Mesodermal cell (in vitro differentiated cells): ENCODE data around the gene CD300LG.

Experiments
- H3K27ac ChIP-seq: 2 replicates; pipeline ENCODE4 v1.7.0; 2013; ENCODE audit warnings: mild to moderate bottlenecking, low read depth, low read length, moderate library complexity; ENCODE audit not compliant: severe bottlenecking
- H3K36me3 ChIP-seq: 2 replicates; pipeline ENCODE4 v1.7.1; 2013; ENCODE audit warnings: mild to moderate bottlenecking, low read length, moderate library complexity; ENCODE audit not compliant: control insufficient read depth, insufficient read depth
- H3K4me1 ChIP-seq: one replicate; pipeline ENCODE4 v1.7.1; 2013; ENCODE audit warnings: mild to moderate bottlenecking, low read length; ENCODE audit not compliant: insufficient read depth, control insufficient read depth, poor library complexity, severe bottlenecking
- H3K4me3 ChIP-seq: 2 replicates; pipeline ENCODE4 v1.7.0; 2013; ENCODE audit warnings: low read length, control low read depth, mild to moderate bottlenecking; ENCODE audit not compliant: insufficient read depth, poor library complexity, severe bottlenecking; ENCODE audit errors: extremely low read depth
- H3K9me3 ChIP-seq: 2 replicates; pipeline ENCODE4 v1.7.1; 2013; ENCODE audit warnings: mild to moderate bottlenecking, low read length, moderate library complexity; ENCODE audit not compliant: control insufficient read depth
- WGBS, 2 experiments: methylation state at CpG; one replicate each; pipeline ENCODE4 v1.1.5; 2013; ENCODE audit warnings: missing lambda C conversion rate in 2 of 2; ENCODE audit not compliant: insufficient coverage in 2 of 2; 5-methylcytosine and 5-hydroxymethylcytosine counted together

Gene CD300LG

DNA sequence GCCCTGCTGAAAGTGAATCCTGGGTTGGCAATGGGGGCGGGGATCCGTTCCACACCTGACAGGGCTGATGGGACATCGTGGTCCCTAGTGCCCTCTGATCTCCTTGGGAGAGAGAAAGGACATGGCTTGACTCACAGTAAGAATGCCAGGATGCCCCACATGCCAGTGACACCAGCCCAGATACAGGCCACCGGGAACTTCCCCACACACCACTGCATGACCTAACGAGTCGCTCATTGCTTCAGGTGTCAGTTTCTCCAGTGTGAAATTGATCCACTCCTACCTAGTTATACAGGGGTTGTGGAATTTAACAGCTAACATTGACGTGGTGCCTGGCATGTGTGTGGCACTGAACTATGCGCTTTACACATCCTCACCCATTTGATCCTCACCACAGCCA is 7.5 kb downstream of the CD300LG start:
- no peaks in the 10 kb centered on the region for H3K9me3 ChIP-seq
- WGBS, 2 experiments = 69 to 77% methylated on average over 3 to 6 of the region's 8 CpGs
- no peaks in the 10 kb centered on the region for H3K4me1 ChIP-seq
- no peak overlapping the region for H3K27ac ChIP-seq
- H3K4me3 ChIP-seq = no peak overlapping the region
- H3K36me3 ChIP-seq = no peaks in the 10 kb centered on the region

DNA sequence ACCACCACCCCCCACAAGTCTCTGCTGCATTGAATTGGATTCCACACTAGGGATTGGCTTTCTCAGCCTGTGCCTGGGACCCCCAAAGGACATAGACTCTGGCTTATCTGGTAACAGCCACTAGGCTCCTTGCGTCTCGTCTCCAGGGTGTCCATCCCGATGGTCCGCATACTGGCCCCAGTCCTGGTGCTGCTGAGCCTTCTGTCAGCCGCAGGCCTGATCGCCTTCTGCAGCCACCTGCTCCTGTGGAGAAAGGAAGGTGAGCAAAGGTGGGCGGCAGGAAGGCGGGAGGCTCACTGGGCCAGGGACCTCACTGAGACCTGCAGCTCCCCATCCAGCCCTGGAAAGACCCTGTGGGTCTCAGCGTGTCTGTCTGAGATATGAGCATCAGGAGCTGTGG is 8.1 kb downstream of the CD300LG start:
- no peaks in the 10 kb centered on the region for H3K9me3 ChIP-seq
- no peaks in the 10 kb centered on the region for H3K4me1 ChIP-seq
- no peak overlapping the region for H3K27ac ChIP-seq
- H3K4me3 ChIP-seq = no peak overlapping the region
- no peaks in the 10 kb centered on the region for H3K36me3 ChIP-seq
- 92 to 95% methylated on average over 7 to 9 of the region's 9 CpGs for WGBS, 2 experiments

DNA sequence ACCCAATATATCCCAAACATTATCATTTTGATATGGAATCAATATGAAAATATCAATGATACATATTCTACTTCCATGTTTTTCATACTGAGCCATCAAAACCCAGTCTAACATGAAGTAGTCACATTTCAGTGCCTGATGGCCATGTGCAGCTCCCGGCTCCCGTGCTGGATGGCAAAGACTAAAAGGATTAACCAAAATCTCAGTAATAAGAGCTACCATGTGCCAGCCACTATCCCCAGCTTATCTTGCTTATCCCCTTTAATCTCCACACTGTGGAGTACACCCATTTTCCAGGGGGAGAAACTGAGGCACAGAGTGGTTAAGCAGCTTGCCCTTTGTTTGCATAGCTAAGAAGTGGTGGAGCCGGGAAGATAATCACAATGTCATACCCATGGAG is 9.2 kb downstream of the CD300LG start:
- Histone ChIP-seq H3K27ac (no peak overlapping the region), H3K9me3 (no peaks in the 10 kb centered on the region), H3K36me3 (no peaks in the 10 kb centered on the region), H3K4me1 (no peaks in the 10 kb centered on the region), H3K4me3 (no peak overlapping the region)
- 91 to 96% methylated on average over 3 of the region's 3 CpGs for WGBS, 2 experiments

DNA sequence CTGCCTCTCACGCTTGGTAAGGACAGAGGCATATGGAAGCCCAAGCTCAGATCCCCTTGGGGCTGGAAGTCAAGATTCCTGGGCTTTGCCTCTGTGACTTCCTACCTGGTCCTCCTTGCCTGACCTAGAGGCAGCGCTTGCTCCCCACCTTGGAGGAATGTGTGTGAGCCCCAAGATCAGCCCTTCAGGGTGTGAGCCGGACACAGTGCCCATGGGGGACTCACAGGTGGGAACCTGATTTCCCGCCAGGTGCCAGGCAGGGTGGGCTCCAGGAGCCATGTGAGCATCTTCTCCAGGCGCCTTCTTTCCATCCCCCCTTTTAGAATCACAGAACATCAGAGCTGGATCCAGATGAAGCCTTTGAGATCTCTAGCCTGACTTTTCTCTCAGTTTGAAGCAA is 10.2 kb downstream of the CD300LG start:
- Histone ChIP-seq H3K27ac (no peak overlapping the region), H3K4me3 (no peak overlapping the region), H3K4me1 (no peaks in the 10 kb centered on the region), H3K36me3 (no peaks in the 10 kb centered on the region), H3K9me3 (no peaks in the 10 kb centered on the region)
- WGBS, 2 experiments = 86 to 100% methylated on average over 3 to 5 of the region's 5 CpGs

DNA sequence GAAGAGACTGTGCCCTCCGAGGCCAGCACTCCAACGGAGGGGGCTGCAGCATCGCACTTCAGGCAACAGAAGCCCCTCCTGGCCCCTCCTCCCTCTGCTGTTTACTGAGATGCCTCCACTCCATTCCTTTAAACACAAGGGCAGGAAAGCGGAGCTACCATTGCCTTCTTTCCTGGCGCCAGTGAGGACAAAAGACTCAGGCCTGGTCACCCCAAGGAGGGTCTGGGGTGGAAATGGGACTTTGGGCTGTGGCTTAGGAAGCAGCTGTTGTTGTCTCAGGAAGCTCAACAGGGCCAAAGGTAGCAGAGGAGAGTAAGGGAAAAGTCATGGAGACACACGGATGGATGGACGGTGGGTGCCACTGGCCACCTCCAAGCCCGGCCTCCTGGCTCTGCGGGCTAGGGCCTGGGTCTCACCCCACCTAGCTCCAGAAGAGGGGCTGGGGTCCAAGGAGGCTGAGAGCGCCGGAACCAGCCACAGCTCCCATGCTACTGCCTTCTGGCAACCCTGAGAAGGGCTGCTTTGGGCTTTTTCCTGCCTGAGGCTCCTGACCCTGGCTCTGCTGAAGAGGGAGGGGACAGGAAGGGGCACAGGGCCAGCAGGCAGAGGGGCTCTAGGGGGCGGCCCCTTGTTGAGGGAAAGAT is 11.1 kb downstream of the CD300LG start:
- WGBS, 2 experiments = 79 to 84% methylated on average over 6 to 10 of the region's 12 CpGs
- no peaks in the 10 kb centered on the region for H3K36me3 ChIP-seq
- no peak overlapping the region for H3K27ac ChIP-seq

DNA sequence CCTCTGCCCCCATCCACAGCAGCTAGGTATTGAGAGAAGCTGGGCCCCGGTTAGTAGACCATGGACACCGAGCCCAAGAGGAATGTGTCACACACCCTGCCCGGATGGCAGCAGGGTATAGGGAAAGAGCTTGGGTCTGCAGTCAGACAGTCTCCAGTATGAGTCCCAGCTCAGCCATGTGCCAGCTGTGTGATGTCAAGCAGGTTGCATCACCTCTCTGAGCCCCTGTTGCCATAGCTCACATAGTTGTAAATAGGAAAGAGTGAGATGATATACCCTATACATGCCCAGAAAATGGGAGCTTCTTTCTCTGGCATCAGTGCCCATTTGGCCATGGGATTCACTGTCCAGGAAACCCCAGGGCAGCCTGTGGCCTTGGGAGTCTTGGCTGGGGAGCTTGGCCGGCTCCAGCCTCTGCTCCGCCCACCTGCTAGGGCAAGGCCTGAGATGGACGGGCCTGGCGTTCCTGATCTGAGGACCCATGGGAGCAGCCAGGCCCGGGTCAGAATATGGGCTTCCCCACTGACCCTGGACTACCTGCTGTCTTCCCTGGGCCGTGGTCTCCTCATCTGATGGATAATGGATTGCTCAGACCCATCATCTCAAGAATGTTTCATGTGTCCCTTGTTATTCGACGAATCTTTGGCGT is 13.2 kb downstream of the CD300LG start:
- Histone ChIP-seq H3K36me3 (no peaks in the 10 kb centered on the region), H3K27ac (no peak overlapping the region), H3K9me3 (no peaks in the 10 kb centered on the region), H3K4me1 (no peaks in the 10 kb centered on the region), H3K4me3 (no peak overlapping the region)
- WGBS, 2 experiments = 92 to 96% methylated on average over 12 of the region's 12 CpGs

More for the DNA sequence above, 11.1 kb downstream of the CD300LG start:
- H3K4me3 ChIP-seq = no peak overlapping the region
- H3K9me3 ChIP-seq = no peaks in the 10 kb centered on the region
- no peaks in the 10 kb centered on the region for H3K4me1 ChIP-seq

DNA sequence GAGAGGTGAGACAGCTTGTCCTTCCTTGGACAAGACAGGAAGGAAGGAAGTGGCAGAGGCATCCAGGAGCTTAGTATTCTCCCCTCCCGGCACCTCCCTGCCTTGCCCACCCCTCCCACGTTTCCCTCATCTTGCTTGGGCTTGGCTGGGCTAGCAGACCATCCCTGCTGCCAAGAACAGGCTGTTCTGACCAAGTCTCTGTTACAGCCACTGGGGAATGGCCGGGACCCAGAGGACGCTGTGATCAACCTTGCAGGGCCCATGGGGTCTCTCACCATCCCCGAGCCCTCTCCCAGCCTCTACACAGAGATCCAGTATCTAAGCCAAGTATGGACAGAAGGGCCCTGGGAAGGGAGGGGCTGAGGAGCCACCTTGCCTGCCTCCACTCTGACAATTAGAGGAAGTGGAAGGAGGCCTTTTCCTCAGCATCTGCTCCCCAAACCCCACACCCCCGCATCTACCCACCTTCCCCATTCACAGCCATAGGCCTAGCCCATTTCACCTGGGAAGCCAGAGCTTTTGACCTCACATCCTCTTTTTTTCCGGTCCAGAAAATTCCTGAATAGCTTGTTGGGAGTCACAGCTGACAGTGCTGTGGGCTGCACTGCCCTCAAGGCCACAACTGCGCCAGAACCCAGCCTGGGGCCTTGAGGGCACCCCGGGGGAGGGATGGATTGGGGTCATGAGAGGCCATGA is 14.1 kb downstream of the CD300LG start:
- no peak overlapping the region for H3K4me3 ChIP-seq
- H3K36me3 ChIP-seq = no peaks in the 10 kb centered on the region
- no peak overlapping the region for H3K27ac ChIP-seq
- H3K4me1 ChIP-seq = no peaks in the 10 kb centered on the region
- WGBS, 2 experiments = 91 to 100% methylated on average over 1 to 6 of the region's 9 CpGs
- no peaks in the 10 kb centered on the region for H3K9me3 ChIP-seq

DNA sequence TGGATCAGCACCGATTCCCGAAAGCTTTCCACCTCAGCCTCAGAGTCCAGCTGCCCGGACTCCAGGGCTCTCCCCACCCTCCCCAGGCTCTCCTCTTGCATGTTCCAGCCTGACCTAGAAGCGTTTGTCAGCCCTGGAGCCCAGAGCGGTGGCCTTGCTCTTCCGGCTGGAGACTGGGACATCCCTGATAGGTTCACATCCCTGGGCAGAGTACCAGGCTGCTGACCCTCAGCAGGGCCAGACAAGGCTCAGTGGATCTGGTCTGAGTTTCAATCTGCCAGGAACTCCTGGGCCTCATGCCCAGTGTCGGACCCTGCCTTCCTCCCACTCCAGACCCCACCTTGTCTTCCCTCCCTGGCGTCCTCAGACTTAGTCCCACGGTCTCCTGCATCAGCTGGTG is 15.0 kb downstream of the CD300LG start:
- WGBS, 2 experiments = 89% methylated on average over 4 to 6 of the region's 9 CpGs

DNA sequence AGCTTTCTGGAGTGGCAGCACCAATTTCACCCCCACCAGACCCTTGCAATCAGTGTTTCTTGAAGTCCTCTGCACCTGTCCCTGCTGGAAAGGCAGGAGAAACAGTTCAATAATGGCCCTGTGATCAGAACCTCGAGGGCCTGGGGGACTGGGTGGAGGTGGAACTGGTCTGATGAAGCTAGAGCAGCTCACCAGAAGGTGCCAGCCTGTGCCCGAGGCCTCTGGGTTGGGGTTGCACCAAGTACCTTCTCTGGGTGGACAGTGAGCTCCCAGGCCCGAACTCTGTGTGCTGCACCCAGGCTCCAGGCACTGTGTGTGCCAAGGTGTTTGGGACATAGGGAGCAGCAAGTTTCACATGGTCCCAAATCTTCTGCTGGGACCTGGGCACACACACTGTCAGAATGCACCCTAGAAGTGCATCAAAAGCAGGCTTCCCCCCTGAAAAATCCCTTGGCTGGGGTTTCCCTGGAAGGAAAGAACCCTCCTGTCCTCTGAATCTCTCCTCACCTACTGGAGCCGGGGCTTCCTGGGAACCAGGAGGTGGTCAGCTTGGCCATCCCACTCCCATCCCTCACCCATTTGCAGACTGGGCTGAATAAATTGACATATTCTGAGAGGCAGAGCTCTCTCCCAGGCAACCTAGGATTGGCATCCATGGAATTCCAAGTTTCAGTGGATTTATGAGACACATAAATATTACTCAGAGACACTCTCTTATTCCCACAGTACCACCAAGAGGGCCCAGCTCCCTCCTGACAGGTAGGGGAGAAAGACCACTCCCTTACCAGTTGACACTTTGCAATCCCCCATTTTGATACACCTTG is 17.4 kb downstream of the CD300LG start:
- H3K4me3 ChIP-seq = no peak overlapping the region
- no peaks in the 10 kb centered on the region for H3K9me3 ChIP-seq
- no peaks in the 10 kb centered on the region for H3K4me1 ChIP-seq
- H3K27ac ChIP-seq = no peak overlapping the region
- 79 to 96% methylated on average over 2 to 3 of the region's 4 CpGs for WGBS, 2 experiments
- H3K36me3 ChIP-seq = no peaks in the 10 kb centered on the region

More for the DNA sequence above, 15.0 kb downstream of the CD300LG start:
- no peak overlapping the region for H3K27ac ChIP-seq
- H3K4me1 ChIP-seq = no peaks in the 10 kb centered on the region
- H3K9me3 ChIP-seq = no peaks in the 10 kb centered on the region
- H3K4me3 ChIP-seq = no peak overlapping the region
- H3K36me3 ChIP-seq = no peaks in the 10 kb centered on the region

DNA sequence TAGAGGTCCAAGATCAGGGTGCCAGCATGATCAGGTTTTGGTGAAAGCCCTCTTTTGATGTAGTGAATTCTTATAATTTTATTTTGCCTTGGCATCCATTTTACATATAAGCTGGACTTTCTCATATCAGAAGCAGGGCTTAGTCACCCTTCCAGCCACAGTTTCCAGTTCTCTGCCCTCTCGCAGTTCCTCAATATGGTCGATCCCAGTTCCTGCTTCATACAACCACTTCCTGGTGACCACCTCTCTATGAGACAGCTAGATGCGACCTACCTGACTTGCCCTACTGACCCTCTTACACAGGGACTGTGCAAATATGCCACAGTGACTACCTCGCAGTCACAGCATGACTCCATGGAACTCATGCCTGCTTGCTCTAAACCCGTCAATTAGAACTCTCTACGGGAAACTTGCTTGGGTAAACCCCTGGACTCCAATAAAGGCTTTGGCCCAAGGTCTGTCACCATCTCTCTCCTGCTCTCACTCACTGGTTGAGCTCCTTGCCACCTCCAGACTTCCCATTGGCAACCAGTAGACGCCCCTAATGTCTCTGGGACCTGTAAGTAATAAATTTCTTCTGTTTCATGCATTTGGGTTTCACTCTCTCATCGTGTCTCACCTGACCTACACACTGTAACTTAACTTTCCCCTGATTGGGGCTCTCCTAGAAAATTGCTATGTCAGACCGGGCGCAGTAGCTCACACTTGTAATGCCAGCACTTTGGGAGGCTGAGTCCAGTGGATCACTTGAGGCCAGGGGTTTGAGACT is 21.4 kb downstream of the CD300LG start:
- no peaks in the 10 kb centered on the region for H3K4me1 ChIP-seq
- 92% methylated on average over 6 of the region's 10 CpGs for WGBS, 2 experiments
- H3K27ac ChIP-seq = no peak overlapping the region
- H3K36me3 ChIP-seq = no peaks in the 10 kb centered on the region
- H3K4me3 ChIP-seq = no peak overlapping the region
- no peaks in the 10 kb centered on the region for H3K9me3 ChIP-seq
